Fibroblast of skin of abdomen (primary cell): ENCODE data around the gene PPEF2.

Experiments
- DNase-seq: peaks from one replicate; pipeline ENCODE4 v3.0.0-alpha.2; 2013

Gene PPEF2

GRCh38 chr4:75892508-75892907 is 9.7 kb downstream of the PPEF2 start:
- no peak for DNase-seq

GRCh38 chr4:75891611-75892010 is 10.6 kb downstream of the PPEF2 start:
- DNase-seq = no peak

DNA sequence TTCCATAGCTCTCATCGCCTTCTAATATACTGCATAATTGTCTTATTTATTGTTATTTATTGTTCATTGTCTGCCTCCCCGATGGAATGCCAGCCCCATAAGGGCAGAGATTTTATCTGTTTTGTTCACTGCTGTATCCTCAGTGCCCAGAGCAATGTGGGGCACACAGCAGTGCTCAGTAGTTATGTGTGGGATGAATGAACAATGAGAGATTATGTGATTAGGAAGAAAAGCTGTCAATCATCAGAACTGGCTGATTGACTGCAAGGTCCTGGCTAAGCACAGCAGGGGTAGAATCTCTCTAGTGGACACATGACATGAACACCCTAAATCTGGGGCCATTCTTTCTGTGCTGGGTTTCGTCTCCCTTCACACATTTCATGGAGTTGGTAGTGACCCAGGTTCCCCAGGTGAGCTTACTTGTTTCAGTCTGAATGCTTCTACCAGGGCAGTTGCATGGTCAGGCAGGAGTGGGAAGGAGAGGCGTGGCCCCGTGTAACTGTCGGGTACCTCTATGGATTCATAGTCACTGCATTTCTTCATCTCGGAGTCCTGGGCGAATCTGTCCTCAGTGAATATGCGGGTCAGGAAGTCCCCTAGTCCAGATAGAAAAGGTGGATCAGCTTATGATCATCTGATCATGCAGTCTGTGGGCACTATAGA is 12.6 kb downstream of the PPEF2 start:
- DNase-seq = no peak

GRCh38 chr4:75886104-75886503 is 16.1 kb downstream of the PPEF2 start:
- no peak for DNase-seq

GRCh38 chr4:75881476-75881875 is 20.8 kb downstream of the PPEF2 start:
- DNase-seq = no peak

- no peak for DNase-seq
Observed at GRCh38 chr4:75880278-75880677, 22.0 kb downstream of the PPEF2 start.

DNA sequence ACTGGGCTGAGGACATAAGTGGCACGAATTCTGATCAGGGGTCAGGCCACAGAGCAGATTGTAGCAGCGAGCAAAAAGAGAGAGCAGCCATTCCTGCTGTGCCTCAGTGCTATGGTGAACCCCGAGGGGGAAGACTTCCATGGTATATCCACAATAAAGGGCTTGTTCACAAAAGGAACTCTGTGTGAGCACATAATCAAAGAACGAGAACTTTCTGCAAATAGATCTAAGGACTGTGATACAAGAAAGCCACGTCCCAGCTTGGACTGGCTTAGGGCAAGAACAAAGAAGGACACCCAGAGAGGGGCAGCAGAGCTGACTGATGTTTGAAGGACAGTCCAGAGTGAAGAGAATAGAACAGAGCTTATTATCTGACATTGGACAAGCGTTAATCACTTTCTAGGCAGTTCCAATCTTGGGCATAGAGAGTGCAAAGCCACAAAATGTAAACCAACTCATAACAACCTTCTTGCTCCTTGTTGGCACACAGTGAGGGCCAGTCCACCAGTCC is 24.0 kb downstream of the PPEF2 start:
- no peak for DNase-seq

GRCh38 chr4:75876218-75876617 is 26.0 kb downstream of the PPEF2 start:
- no peak for DNase-seq

DNA sequence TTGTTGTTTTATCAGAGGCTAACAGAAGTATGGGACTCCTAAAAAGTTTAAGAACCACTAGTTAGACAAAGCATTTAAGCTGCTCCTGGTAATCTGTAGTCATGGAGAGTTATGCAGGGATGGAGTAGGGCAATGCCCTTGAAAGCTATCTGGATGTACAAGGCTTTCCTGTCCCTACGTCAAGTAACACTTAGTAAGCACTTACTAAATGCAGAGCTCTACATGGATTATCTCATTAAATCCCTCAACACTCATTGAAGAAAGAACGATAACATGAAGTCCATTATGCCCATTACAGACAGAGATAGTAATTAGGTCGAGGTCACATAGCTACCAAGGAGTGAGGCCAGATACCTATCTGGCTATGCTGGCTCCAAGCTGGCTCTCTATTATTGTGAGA is 33.2 kb downstream of the PPEF2 start:
- no peak for DNase-seq

DNA sequence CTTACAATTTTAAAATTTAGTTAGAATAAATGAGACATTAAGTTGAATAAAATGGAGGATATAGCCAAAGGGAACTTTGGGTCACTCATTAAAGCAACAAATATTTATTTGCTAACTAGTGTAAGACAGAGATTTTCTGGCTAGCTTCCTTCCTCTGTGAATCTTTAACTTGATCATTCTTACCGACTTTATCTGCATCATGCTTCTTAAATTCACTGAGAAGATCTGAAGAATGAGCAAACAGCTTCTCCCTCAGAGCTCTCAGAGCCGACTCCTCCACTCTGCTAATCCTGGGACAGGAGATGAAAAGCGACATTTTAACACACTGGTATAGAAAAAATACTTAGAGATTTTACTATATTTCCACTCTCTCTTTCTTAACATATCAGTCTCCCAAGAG is 35.1 kb downstream of the PPEF2 start:
- no peak for DNase-seq

DNA sequence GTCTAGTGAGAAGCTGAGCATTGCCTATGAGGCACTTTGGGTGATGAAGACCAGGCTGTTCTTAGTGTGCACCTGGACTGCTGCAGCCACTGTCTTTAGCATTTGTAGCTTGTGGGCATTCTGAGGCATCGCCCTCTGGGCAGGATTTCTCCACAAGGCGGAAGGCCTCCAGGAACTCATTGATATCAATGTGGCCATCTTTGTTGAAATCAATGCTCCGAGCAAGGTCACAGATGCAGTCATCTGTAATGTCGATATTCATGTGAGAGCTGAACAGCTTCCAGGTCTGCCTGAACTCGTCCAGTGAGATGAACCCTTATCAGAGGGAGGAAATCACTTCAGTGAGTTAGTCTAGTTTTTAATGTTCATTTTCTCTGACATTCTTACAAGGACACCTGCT is 41.6 kb downstream of the PPEF2 start:
- DNase-seq = no peak

- no peak for DNase-seq
Observed at GRCh38 chr4:75858721-75859120, 43.5 kb downstream of the PPEF2 start.

DNA sequence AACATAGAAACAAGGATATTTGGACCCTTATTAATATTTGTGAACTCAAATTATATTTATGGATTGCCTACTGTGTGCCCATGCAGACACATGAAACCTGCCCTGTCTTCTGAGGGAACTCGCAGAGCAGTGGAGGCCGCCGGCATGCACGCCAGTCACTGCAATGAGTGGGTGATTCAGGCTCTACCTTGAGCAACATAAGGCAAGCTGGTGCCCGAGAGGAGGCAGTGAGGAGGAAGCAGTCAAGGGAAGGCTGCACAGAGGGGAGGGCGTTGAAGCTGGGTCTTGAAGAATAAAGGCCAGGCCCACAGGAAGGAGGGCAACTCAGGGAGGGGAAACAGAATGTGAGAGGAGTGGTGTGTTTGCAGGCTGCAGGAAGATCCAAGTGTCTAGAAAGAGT is 52.8 kb downstream of the PPEF2 start:
- peak; percentile 21 for DNase-seq

DNA sequence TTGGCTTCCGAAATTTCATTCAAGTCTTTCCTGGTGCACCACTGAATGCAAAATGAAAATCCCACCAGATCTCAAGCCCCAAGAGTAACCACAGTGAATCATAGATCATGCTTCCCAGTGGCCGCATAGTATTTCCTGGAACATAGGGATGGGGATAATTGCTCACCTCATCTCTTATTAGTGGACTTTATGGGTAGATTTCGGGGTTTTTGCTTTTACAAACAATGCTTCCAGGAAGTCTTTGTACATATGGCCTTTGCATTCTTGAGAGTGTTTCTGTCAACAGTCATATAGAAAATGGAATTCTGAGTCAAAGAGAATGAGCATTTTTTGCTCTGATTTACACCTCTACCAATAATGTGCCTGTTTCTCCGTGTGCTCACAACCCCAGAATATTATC is 53.4 kb downstream of the PPEF2 start:
- peak; percentile 79 for DNase-seq

DNA sequence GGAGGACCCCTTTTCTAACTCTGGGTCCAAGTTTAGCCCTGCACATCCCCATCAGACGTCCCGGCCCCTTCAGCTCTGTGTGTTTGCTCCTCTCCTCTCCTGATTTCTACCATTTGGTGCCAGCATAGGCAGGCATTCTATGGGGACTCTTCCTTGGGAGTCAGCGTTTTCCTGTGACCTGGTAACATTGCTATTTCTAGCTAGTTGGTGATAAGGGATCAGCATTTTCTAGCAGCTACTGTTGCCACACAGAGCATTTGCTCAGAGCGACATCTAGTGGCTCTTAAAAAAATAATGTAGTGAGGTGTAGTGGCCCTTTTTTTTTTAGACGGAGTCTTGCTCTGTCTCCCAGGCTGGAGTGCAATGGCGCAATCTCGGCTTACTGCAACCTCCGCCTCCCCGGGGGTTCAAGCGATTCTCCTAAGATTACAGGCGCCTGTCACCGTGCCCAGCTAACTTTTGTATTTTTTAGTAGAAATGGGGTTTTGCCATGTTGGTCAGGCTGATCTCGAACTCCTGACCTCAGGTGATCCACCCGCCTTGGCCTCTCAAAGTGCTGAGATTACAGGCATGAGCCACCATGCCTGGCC is 54.0 kb downstream of the PPEF2 start:
- peak; percentile 91 for DNase-seq

DNA sequence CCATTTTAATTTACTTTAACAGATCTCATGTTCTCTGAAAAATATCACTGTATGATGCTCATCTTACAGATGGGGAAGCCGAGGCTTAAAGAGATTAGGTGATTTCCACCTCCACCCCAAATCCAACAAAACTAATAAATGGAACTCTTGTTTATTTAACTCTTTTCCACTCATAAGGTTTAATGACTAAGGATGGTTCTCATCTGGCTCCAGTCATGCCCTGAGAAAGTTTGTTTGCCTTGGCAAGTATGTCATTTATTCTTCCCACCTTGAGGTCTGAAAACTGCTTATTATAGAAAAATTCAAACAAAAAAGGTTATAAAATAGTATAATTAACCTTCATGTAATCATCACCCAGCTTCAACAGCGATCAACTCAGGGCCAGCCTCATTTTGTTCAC is 56.3 kb downstream of the PPEF2 start:
- DNase-seq = no peak

DNA sequence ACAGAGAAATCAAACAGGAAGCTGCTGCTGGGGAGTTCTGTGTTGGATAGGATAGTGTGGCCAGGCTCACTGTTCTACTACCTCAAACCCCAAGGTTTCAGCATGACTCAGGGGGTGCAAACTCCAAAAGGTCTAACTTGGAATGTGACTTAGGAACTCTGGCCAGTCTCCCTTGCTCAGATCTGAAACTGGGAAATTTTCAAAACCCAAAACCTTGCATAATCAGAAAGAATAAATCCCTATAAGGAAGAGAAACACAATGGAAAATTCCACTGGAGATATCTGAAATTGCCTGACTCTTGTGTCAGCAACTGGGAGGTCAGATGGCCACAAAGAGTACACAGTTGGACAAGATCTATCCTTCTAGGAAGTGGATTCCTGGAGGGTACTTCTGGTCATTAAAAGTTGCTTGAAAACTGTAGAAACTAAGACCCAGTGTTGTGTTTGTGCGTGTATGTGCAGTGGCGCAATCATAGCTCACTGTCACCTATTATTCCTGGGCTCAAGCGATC is 58.0 kb downstream of the PPEF2 start:
- DNase-seq = peak; percentile 95

- DNase-seq = no peak
Observed at GRCh38 chr4:75843596-75843995, 58.7 kb downstream of the PPEF2 start.

- DNase-seq = no peak
Observed at GRCh38 chr4:75841641-75842520, 60.4 kb downstream of the PPEF2 start.

DNA sequence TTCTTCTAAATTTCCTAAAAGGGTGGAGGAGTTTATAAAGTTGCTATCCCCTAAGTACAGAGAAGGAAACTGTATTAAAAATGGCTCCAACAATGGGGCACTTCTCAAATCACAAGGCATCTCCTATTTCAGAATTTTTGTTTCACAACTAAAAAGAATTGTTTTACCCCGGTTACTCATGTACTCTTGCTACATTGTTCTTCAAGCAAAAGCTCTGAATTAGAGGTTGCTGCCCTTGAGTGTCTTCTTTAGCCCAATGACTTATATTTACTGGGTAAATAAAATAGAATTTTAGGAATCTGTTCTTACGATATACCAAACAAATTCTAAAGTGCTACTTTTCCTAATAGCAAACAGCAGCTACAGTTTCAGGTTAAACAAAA is 67.5 kb downstream of the PPEF2 start:
- DNase-seq = no peak

DNA sequence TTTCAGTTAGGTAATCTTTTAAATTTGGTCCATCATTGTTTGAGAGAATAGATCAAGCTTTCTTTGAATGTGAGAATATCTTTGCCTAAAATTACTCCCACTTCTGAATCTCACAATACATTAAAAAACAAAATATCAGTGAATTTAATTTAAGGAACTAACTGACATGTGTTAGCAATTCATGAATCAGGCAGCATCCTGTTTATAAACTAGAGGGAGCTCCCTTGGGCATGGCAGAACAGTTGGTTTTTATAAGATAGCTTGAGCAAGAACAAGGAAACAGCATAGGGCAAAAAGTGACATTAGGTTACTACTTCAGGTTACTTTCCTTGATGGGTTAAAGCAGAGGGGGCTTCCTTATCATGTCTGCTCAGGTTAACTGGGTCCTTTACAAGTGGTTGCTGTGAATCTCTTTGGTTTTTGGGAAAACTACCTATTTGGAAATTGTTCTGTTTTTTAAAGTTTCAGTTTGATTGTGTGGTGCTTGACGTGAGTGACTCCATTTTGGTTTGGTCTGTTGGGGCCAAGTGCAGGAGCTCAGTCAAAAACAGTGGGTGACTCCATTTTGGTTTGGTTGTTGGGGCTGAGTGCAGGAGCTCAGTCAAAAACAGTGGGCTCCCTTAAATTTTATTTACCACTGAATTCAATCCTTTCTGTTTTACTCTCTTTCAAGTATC is 68.0 kb downstream of the PPEF2 start:
- no peak for DNase-seq

DNA sequence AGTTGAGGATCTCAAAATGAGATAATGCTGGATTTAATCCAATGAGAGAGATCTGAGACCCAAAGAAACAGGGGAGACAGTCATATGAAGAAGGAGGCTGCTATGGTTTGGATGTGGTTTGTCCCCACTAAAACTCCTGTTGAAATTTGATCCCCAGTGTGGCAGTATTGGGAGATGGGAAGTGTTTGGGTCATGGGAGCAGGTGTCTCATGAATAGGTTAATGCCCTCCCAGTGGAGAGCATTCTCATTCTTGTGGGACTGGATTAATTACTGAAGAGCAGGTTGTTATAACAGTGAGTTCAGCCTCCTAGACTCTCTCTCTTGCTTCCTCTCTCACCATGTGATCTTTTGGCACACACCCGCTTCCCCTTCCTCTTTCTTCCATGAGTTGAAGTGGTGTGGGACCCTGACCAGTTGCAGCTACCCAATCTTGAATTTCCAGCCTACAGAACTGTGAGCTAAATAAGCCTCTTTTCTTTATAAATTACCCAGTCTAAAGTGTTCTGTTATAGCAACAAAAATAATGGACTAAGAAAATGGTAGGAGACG is 70.3 kb downstream of the PPEF2 start:
- no peak for DNase-seq

DNA sequence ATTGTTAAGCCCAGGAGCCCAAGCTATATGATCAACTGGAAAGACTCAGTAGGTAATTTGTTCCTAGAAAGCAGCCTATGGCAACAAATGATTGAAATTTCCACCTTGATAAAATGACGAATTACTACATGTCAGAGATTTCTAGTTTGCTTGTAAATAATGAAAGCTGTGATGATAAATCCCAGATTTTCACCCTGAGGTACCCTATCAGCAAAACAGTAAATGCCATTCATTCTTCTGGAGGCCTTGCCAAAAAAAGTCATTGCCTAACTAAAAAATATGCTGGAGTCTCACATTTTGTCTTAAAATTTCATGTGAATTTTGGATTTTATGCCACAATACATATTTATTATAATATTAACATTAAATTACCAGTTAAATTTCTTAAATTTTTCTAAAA is 71.3 kb downstream of the PPEF2 start:
- DNase-seq = peak; percentile 19
